GM12878 (cell line): ENCODE data around the gene UGT2A1. TPM values are rescaled to one million over a fixed set of nuclear protein-coding genes. Genes with fewer than 3 reads are reported as not detected.
A peak's percentile ranks its signal among the peaks of the same experiment; 100 is the strongest.

Experiments used
- ATAC-seq: fragments of 200-7000 bp; cut with Tn5 transposase; 3 replicates; pipeline ENCODE4 v1.9.1; 2020; ENCODE audit warnings: mild to moderate bottlenecking, moderate library complexity
- BruUV-seq: library from RNA; stranded (reverse); fragments of 400-500 nt; replicated peaks from 2 replicates; lab custom pipeline; 2021; lab: Mats Ljungman, UMichigan
- CTCF ChIA-PET: fragments of 300-600 bp; sonication (Branson Sonifier 250); formaldehyde crosslinking; extraction: SDS; loops from one replicate; lab custom pipeline; 2021; ENCODE audit warnings: inconsistent platforms; lab: Yijun Ruan, JAX
- POLR2A ChIA-PET: fragments of 350-600 bp; formaldehyde crosslinking; extraction: SDS; loops from one replicate; lab custom pipeline; 2021; ENCODE audit warnings: inconsistent platforms; lab: Charles Lee
- RAD21 ChIA-PET: fragments of 300-600 bp; sonication (Branson Sonifier 250); formaldehyde crosslinking; loops from one replicate; lab custom pipeline; 2023; ENCODE audit warnings: antibody characterized with exemption; ENCODE audit not compliant: unreplicated experiment; lab: Charles Lee
- SMC1A ChIA-PET: fragments of 300-600 bp; sonication (Branson Sonifier 250); formaldehyde crosslinking; loops from one replicate; lab custom pipeline; 2023; ENCODE audit not compliant: unreplicated experiment, uncharacterized antibody; lab: Charles Lee
- DNase-seq: peaks from one replicate; pipeline ENCODE4 v3.0.0-alpha.2; 2011; ENCODE audit warnings: low read depth, low spot score
- FAIRE-seq: peaks from 3 replicates; lab custom pipeline; 2011; peaks lifted over from hg19 to GRCh38; lab: Jason Lieb, UNC
- H2AFZ ChIP-seq: 2 replicates; pipeline ENCODE4 v1.6.0; 2011; ENCODE audit warnings: low read depth, low read length, control low read depth; ENCODE audit not compliant: control insufficient read depth
- H3K27ac ChIP-seq: 2 replicates; pipeline ENCODE4 v1.5.1; 2011; ENCODE audit warnings: control low read depth; ENCODE audit not compliant: control insufficient read depth, insufficient read depth
- H3K27me3 ChIP-seq, 2 experiments: replicated peaks in 1 of 2; 2 replicates each; pipeline versions ENCODE4 v1.6.0 to v1.6.1; 2011; ENCODE audit warnings: low read length in 1 of 2; ENCODE audit not compliant: control insufficient read depth in 2 of 2, insufficient read depth in 2 of 2
- H3K36me3 ChIP-seq, 2 experiments: 2 replicates each; pipeline ENCODE4 v1.5.1; 2011; ENCODE audit warnings: low read length in 1 of 2; ENCODE audit not compliant: control insufficient read depth in 2 of 2, insufficient read depth in 2 of 2
- H3K4me1 ChIP-seq: 2 replicates; pipeline ENCODE4 v1.6.1; 2011; ENCODE audit warnings: mild to moderate bottlenecking, low read length, moderate library complexity, mixed read lengths; ENCODE audit not compliant: control insufficient read depth, insufficient read depth
- H3K4me2 ChIP-seq: 2 replicates; pipeline ENCODE4 v1.6.0; 2011; ENCODE audit warnings: control low read depth; ENCODE audit not compliant: control insufficient read depth, insufficient read depth
- H3K4me3 ChIP-seq: fragments of 200-600 bp; sonication (generic); 2 replicates; pipeline ENCODE4 v1.5.1; 2016
- H3K79me2 ChIP-seq: 2 replicates; pipeline ENCODE4 v1.6.0; 2011; ENCODE audit warnings: low read length; ENCODE audit not compliant: control insufficient read depth, insufficient read depth
- H3K9ac ChIP-seq: 2 replicates; pipeline ENCODE4 v1.8.0; 2011; ENCODE audit warnings: low read length, control low read depth, mixed read lengths; ENCODE audit not compliant: control insufficient read depth, insufficient read depth
- H3K9me3 ChIP-seq: replicated peaks from 3 replicates; pipeline ENCODE4 v1.5.1; 2011; ENCODE audit warnings: mild to moderate bottlenecking, low read length; ENCODE audit not compliant: control insufficient read depth, insufficient read depth
- H4K20me1 ChIP-seq: 2 replicates; pipeline ENCODE4 v1.6.0; 2011; ENCODE audit not compliant: control insufficient read depth, insufficient read depth
- BCL11A ChIP-seq: IDR thresholded peaks from 2 replicates; pipeline ENCODE4 v1.6.1; 2011; ENCODE audit warnings: low read depth, low read length
- CBFB ChIP-seq: IDR thresholded peaks from 2 replicates; pipeline ENCODE4 v1.6.1; 2016; ENCODE audit warnings: antibody characterized with exemption, low read depth
- CHD1 ChIP-seq: IDR thresholded peaks from 2 replicates; pipeline ENCODE4 v1.6.1; 2012; ENCODE audit warnings: low read depth, low read length, improper control_type of control experiment
- CHD2 ChIP-seq: IDR thresholded peaks from 2 replicates; pipeline ENCODE4 v1.6.1; 2011; ENCODE audit warnings: low read depth, low read length, improper control_type of control experiment, borderline replicate concordance
- EZH2 ChIP-seq: IDR thresholded peaks from 2 replicates; pipeline ENCODE4 v1.6.1; 2012; ENCODE audit warnings: low read depth, mild to moderate bottlenecking, control low read depth, inconsistent platforms, low read length, borderline replicate concordance; ENCODE audit not compliant: control insufficient read depth
- HCFC1 ChIP-seq: fragments of 150-350 bp; IDR thresholded peaks from 2 replicates; pipeline ENCODE4 v1.6.1; 2014; ENCODE audit warnings: low read length
- KAT2A ChIP-seq: conservative IDR thresholded peaks from 2 replicates; pipeline ENCODE4 v1.6.1; 2011; ENCODE audit warnings: low read depth, low read length; ENCODE audit not compliant: control insufficient read depth
- RAD21 ChIP-seq: IDR thresholded peaks from 2 replicates; pipeline ENCODE4 v1.6.1; 2011; ENCODE audit warnings: mild to moderate bottlenecking, low read depth, low read length, moderate library complexity; ENCODE audit not compliant: insufficient read depth
- SMAD1 ChIP-seq: fragments of 450-650 bp; IDR thresholded peaks from 2 replicates; pipeline ENCODE4 v1.6.1; 2018; ENCODE audit warnings: mild to moderate bottlenecking, low read depth; ENCODE audit not compliant: partially characterized antibody
- SMARCA5 ChIP-seq: fragments of 450-650 bp; IDR thresholded peaks from 2 replicates; pipeline ENCODE4 v1.6.1; 2017; ENCODE audit warnings: mild to moderate bottlenecking
- SMC3 ChIP-seq: IDR thresholded peaks from 2 replicates; pipeline ENCODE4 v1.6.1; 2011; ENCODE audit warnings: low read length, improper control_type of control experiment, borderline replicate concordance
- TAF1 ChIP-seq: IDR thresholded peaks from 2 replicates; pipeline ENCODE4 v1.6.1; 2011; ENCODE audit warnings: mild to moderate bottlenecking, low read depth, low read length, borderline replicate concordance
- TCF3 ChIP-seq: IDR thresholded peaks from 2 replicates; pipeline ENCODE4 v1.6.1; 2012; ENCODE audit warnings: low read depth, mild to moderate bottlenecking, low read length, borderline replicate concordance; ENCODE audit not compliant: insufficient read depth
- ZNF274 ChIP-seq: IDR thresholded peaks from one replicate; pipeline ENCODE4 v1.8.0; 2011; ENCODE audit not compliant: insufficient read length, insufficient read depth
- ZSCAN29 ChIP-seq: fragments of 450-650 bp; IDR thresholded peaks from 2 replicates; pipeline ENCODE4 v1.6.1; 2017; ENCODE audit warnings: mild to moderate bottlenecking, moderate library complexity
- WGBS: methylation state at CpG from one replicate; pipeline ENCODE4 v1.1.6; 2016; ENCODE audit warnings: low lambda C conversion rate; ENCODE audit not compliant: insufficient replicate concordance, insufficient coverage; ENCODE audit errors: missing lambda C conversion rate; 5-methylcytosine and 5-hydroxymethylcytosine counted together
- in situ Hi-C: fragments of 300-500 bp; cut with MboI; formaldehyde crosslinking; loops from 9 replicates; pipeline ENCODE4 v1.14.3; 2018; ENCODE audit warnings: mixed read lengths
- intact Hi-C: fragments of 100-400 bp; cut with micrococcal nuclease; formaldehyde crosslinking; loops from one replicate; pipeline ENCODE4 v1.14.2; 2022; ENCODE audit not compliant: unreplicated experiment
- polyA plus RNA-seq, 11 experiments: library from polyadenylated mRNA; depleted of rRNA in 4 of 11; unstranded in 6 of 11; stranded (reverse) in 5 of 11; fragments of >200 nt; fragmentation: Nextera tagmentation in 4 of 11; fragmentation: Illumina TruSeq in 1 of 11; extraction: Ambion mirVana in 4 of 11; extraction: Trizol in 1 of 11; gene quantifications; 1 replicate in 1 of 11; 2 replicates in 10 of 11; pipeline versions ENCODE4 v1.2.1 to v1.2.3, GENCODE V29; 2011 to 2016; ENCODE audit warnings: inconsistent platforms in 2 of 11, missing spikeins in 2 of 11, low read depth in 1 of 11
- total RNA-seq, 4 experiments: library from RNA; depleted of rRNA in 3 of 4; stranded (reverse); fragments of >200 nt in 3 of 4; fragmentation: Illumina TruSeq in 1 of 4; extraction: Trizol in 1 of 4; gene quantifications; 2 replicates each; pipeline versions ENCODE4 v1.2.1 to v1.2.3, GENCODE V29; 2013 to 2021
- TF ChIP-seq, protein P1 (sequence below): IDR thresholded peaks from 2 replicates; pipeline ENCODE4 v1.6.1; 2012; ENCODE audit warnings: low read depth, low read length, improper control_type of control experiment
- TF ChIP-seq, protein P2 (sequence below): fragments of 450-650 bp; IDR thresholded peaks from 2 replicates; pipeline ENCODE4 v1.6.1; 2017; ENCODE audit warnings: mild to moderate bottlenecking
- TF ChIP-seq, protein P3 (sequence below): fragments of 450-650 bp; IDR thresholded peaks from 2 replicates; pipeline ENCODE4 v1.6.1; 2016; ENCODE audit warnings: mild to moderate bottlenecking
- TF ChIP-seq, protein P4 (sequence below), 3 experiments: IDR thresholded peaks in 2 of 3; conservative IDR thresholded peaks in 1 of 3; 2 replicates each; pipeline ENCODE4 v1.5.1; 2011; ENCODE audit warnings: low read depth in 3 of 3, low read length in 3 of 3, mild to moderate bottlenecking in 3 of 3, control low read depth in 2 of 3, moderate library complexity in 2 of 3, inconsistent platforms in 1 of 3, mixed read lengths in 1 of 3; ENCODE audit not compliant: control insufficient read depth in 2 of 3, insufficient read depth in 1 of 3; ENCODE audit errors: extremely low read depth in 1 of 3

UGT2A1 gene
- total and polyA plus RNA-seq, 10 of the 15 experiments (the other 5 are each of a cell fraction or from before 2014, with no cell fraction given): 0.04 to 0.50 (median 0.08) TPM; not detected in 5

DNA sequence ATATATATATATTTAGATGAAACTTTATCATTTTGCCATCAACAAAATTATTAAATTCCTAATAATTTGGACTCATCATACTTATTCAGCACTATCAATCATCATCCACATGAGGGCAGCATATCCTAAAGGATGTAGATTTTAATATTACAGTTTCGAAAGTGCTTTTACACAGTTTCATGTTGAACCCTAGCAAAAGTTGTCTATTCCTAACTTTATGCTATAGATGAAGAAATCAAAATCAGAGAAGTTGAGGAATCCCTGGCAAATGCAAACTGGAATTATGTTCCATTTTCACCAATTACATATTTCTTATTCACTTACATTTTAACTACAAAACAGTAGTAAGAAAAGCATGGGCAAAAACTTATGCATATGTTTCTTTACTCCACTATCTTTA is 36.6 kb upstream of the UGT2A1 start:
- Histone ChIP-seq H3K27ac (no peak overlapping the region), H4K20me1 (no peaks in the 10 kb centered on the region), H3K79me2 (no peaks in the 10 kb centered on the region), H3K9ac (no peak overlapping the region), H3K4me1 (no peaks in the 10 kb centered on the region), H3K36me3 (no peaks in the 10 kb centered on the region), H2AFZ (no peak overlapping the region), H3K4me3 (no peak overlapping the region), H3K9me3 (no peaks in the 10 kb centered on the region), H3K27me3 (no peaks in the 10 kb centered on the region), H3K4me2 (no peak overlapping the region)
- ChIA-PET POLR2A (no interaction called here), CTCF (interaction anchor here (0.7 to 2.1 kb wide), 8 partner anchors 8 to 817 kb away, joined by 3 to 26 read pairs (median 4); no protein-coding TSS in a partner anchor), SMC1A (interaction anchor here (1.0 to 1.9 kb wide), 6 partner anchors 134 to 494 kb away, joined by 3 to 11 read pairs (median 4); no protein-coding TSS in a partner anchor), RAD21 (interaction anchor here (0.7 to 1.5 kb wide), 5 partner anchors 80 to 495 kb away, joined by 3 to 6 read pairs (median 3); no protein-coding TSS in a partner anchor)
- in situ Hi-C loops: loop anchor here (25.0 kb wide), 1 partner anchor 823 kb away; the partner anchor contains the start of gene AMTN
- DNase-seq (no peak), ATAC-seq (peak; percentile 44; the same call in 1 of the 3 replicates), FAIRE-seq (no peak)
- no TSS peak for BruUV-seq
- intact Hi-C loops: loop anchor here (1.0 to 2.0 kb wide), 4 partner anchors 133 to 815 kb away; no protein-coding TSS in a partner anchor
- 0% methylated on average over 1 of the region's 1 CpG for WGBS
- TF ChIP-seq KAT2A (no peak), TAF1 (no peak), BCL11A (no peak), TCF3 (no peak), ZNF274 (no peak), RAD21 (peak; percentile 85), SMC3 (peak; percentile 77; the same call in 1 of the 2 replicates), ZSCAN29 (no peak), EZH2 (no peak), CBFB (no peak), CHD2 (no peak), SMAD1 (no peak), SMARCA5 (no peak), CHD1 (no peak), HCFC1 (no peak)
- TF ChIP-seq, protein P1, sequence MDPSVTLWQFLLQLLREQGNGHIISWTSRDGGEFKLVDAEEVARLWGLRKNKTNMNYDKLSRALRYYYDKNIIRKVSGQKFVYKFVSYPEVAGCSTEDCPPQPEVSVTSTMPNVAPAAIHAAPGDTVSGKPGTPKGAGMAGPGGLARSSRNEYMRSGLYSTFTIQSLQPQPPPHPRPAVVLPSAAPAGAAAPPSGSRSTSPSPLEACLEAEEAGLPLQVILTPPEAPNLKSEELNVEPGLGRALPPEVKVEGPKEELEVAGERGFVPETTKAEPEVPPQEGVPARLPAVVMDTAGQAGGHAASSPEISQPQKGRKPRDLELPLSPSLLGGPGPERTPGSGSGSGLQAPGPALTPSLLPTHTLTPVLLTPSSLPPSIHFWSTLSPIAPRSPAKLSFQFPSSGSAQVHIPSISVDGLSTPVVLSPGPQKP: no peak
- TF ChIP-seq, protein P2, sequence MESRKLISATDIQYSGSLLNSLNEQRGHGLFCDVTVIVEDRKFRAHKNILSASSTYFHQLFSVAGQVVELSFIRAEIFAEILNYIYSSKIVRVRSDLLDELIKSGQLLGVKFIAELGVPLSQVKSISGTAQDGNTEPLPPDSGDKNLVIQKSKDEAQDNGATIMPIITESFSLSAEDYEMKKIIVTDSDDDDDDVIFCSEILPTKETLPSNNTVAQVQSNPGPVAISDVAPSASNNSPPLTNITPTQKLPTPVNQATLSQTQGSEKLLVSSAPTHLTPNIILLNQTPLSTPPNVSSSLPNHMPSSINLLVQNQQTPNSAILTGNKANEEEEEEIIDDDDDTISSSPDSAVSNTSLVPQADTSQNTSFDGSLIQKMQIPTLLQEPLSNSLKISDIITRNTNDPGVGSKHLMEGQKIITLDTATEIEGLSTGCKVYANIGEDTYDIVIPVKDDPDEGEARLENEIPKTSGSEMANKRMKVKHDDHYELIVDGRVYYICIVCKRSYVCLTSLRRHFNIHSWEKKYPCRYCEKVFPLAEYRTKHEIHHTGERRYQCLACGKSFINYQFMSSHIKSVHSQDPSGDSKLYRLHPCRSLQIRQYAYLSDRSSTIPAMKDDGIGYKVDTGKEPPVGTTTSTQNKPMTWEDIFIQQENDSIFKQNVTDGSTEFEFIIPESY: no peak
- TF ChIP-seq, protein P3, sequence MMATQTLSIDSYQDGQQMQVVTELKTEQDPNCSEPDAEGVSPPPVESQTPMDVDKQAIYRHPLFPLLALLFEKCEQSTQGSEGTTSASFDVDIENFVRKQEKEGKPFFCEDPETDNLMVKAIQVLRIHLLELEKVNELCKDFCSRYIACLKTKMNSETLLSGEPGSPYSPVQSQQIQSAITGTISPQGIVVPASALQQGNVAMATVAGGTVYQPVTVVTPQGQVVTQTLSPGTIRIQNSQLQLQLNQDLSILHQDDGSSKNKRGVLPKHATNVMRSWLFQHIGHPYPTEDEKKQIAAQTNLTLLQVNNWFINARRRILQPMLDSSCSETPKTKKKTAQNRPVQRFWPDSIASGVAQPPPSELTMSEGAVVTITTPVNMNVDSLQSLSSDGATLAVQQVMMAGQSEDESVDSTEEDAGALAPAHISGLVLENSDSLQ: no peak
- TF ChIP-seq, protein P4, sequence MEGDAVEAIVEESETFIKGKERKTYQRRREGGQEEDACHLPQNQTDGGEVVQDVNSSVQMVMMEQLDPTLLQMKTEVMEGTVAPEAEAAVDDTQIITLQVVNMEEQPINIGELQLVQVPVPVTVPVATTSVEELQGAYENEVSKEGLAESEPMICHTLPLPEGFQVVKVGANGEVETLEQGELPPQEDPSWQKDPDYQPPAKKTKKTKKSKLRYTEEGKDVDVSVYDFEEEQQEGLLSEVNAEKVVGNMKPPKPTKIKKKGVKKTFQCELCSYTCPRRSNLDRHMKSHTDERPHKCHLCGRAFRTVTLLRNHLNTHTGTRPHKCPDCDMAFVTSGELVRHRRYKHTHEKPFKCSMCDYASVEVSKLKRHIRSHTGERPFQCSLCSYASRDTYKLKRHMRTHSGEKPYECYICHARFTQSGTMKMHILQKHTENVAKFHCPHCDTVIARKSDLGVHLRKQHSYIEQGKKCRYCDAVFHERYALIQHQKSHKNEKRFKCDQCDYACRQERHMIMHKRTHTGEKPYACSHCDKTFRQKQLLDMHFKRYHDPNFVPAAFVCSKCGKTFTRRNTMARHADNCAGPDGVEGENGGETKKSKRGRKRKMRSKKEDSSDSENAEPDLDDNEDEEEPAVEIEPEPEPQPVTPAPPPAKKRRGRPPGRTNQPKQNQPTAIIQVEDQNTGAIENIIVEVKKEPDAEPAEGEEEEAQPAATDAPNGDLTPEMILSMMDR (IDR thresholded peaks at IDR 0.05 in 2 of 3, conservative IDR thresholded peaks at IDR 0.05 in 1 of 3; ENCODE audit: control insufficient read depth in 2 of 3, extremely low read depth in 1 of 3, insufficient read depth in 1 of 3, low read depth in 3 of 3, low read length in 3 of 3): peak; percentile 21 to 61 (median 39); a peak in 3 of 6 replicates
